Natural killer cell (primary cell): ENCODE data around the gene NRGN. TPM values are rescaled to one million over a fixed set of nuclear protein-coding genes. Genes with fewer than 3 reads are reported as not detected.

Experiments
- ATAC-seq, 3 donors: fragments of 150-1000 bp in 2 of 3; fragments of 200-7000 bp in 1 of 3; cut with Tn5 transposase; 1 replicate in 1 of 3; 2 replicates in 2 of 3; pipeline ENCODE4 v1.10.0; 2021; ENCODE audit warnings: mild to moderate bottlenecking in 2 of 3, moderate library complexity in 2 of 3
- DNase-seq, 2 donors: peaks; one replicate each; pipeline versions ENCODE4 v3.0.0 to v3.0.0-alpha.2; 2013 to 2021; ENCODE audit warnings: mixed read lengths in 1 of 2
- H3K27ac ChIP-seq: one replicate; pipeline ENCODE4 v1.5.1; 2013; ENCODE audit warnings: mild to moderate bottlenecking, low read length
- H3K27me3 ChIP-seq: one replicate; pipeline ENCODE4 v1.6.1; 2013; ENCODE audit warnings: low read length; ENCODE audit not compliant: control insufficient read depth, insufficient read depth
- H3K36me3 ChIP-seq: one replicate; pipeline ENCODE4 v1.6.1; 2013; ENCODE audit warnings: low read length; ENCODE audit not compliant: control insufficient read depth, insufficient read depth
- H3K4me1 ChIP-seq: one replicate; pipeline ENCODE4 v1.6.1; 2013; ENCODE audit warnings: low read length; ENCODE audit not compliant: control insufficient read depth, insufficient read depth
- H3K4me3 ChIP-seq: one replicate; pipeline ENCODE4 v1.5.1; 2013; ENCODE audit warnings: low read length
- H3K9me3 ChIP-seq: one replicate; pipeline ENCODE4 v1.6.1; 2013; ENCODE audit warnings: low read length; ENCODE audit not compliant: control insufficient read depth, insufficient read depth
- H3K27ac Mint-ChIP-seq, 2 donors: one replicate each; pipeline ENCODE4 v1.8.0; 2022; ENCODE audit warnings: mild to moderate bottlenecking in 2 of 2, mixed read lengths in 2 of 2, moderate library complexity in 1 of 2
- H3K27me3 Mint-ChIP-seq, 2 donors: one replicate each; pipeline ENCODE4 v1.8.0; 2022; ENCODE audit warnings: low read depth in 2 of 2, mixed read lengths in 2 of 2
- H3K36me3 Mint-ChIP-seq: one replicate; pipeline ENCODE4 v1.8.0; 2022; ENCODE audit warnings: mixed read lengths
- H3K4me1 Mint-ChIP-seq, 2 donors: one replicate each; pipeline ENCODE4 v1.8.0; 2022; ENCODE audit warnings: mixed read lengths in 2 of 2
- H3K4me3 Mint-ChIP-seq: one replicate; pipeline ENCODE4 v1.8.0; 2022; ENCODE audit warnings: mild to moderate bottlenecking, moderate library complexity, mixed read lengths
- H3K9me3 Mint-ChIP-seq, 2 donors: one replicate each; pipeline ENCODE4 v1.8.0; 2022; ENCODE audit warnings: mixed read lengths in 2 of 2
- WGBS: methylation state at CpG from one replicate; pipeline ENCODE4 v1.1.7; 2013; ENCODE audit warnings: missing lambda C conversion rate; ENCODE audit not compliant: insufficient coverage; 5-methylcytosine and 5-hydroxymethylcytosine counted together
- intact Hi-C: fragments of 100-400 bp; cut with micrococcal nuclease; formaldehyde crosslinking; loops from one replicate; pipeline ENCODE4 v1.14.2; 2022
- total RNA-seq, 4 donors: library from RNA; stranded (reverse); fragments of 120-200 nt in 1 of 4; gene quantifications; one replicate each; pipeline versions ENCODE4 v1.2.3 to v1.2.4, GENCODE V29; 2013 to 2022
- TF ChIP-seq, protein P1 (sequence below): fragments of 200-600 bp; IDR thresholded peaks from one replicate; pipeline ENCODE4 v1.8.0; 2022; ENCODE audit warnings: antibody characterized with exemption

Gene NRGN
- total RNA-seq, 3 donors from 2014 or later (not counting 1 experiment from before 2014, with no cell fraction given): 11.1 to 70.9 (median 28.4) TPM

DNA sequence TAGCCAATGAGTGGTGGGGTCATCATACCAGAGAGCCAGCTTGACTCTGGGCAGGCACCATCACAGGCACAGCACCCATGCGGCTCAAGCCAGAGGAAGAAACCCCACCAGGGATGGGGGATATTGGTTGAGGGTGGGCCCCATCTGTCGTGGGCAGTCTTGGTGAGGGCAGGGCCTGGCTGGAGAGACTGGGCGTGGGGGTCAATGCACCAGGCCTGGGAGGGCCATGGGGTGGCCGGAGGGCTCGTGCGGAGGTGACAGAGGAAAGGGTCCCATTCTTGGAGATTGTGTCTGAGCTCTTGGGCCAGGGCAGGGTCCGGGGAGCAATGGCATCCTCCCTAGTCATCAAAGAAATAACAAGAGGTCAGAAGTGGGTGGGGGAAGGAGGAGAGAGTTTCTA is 13.9 kb downstream of the NRGN start:
- Histone ChIP-seq H3K27me3 (peaks cover 8% of the 10 kb centered on the region), H3K36me3 (no peaks in the 10 kb centered on the region), H3K9me3 (no peaks in the 10 kb centered on the region), H3K4me3 (no peak overlapping the region), H3K27ac (no peak overlapping the region), H3K4me1 (peaks cover 19% of the 10 kb centered on the region)
- DNase-seq (no peak), ATAC-seq (no peak)
- Mint-ChIP-seq H3K4me1 (peaks cover 6% of the 10 kb centered on the region in 2 donors), H3K27me3 (peaks cover 34 to 37% of the 10 kb centered on the region in 2 donors), H3K4me3 (no peak overlapping the region), H3K36me3 (no peaks in the 10 kb centered on the region), H3K27ac (no peak overlapping the region), H3K9me3 (no peaks in the 10 kb centered on the region)
- intact Hi-C loops: no loop called here
- 87% methylated on average over 7 of the region's 7 CpGs for WGBS
- TF ChIP-seq, protein P1, sequence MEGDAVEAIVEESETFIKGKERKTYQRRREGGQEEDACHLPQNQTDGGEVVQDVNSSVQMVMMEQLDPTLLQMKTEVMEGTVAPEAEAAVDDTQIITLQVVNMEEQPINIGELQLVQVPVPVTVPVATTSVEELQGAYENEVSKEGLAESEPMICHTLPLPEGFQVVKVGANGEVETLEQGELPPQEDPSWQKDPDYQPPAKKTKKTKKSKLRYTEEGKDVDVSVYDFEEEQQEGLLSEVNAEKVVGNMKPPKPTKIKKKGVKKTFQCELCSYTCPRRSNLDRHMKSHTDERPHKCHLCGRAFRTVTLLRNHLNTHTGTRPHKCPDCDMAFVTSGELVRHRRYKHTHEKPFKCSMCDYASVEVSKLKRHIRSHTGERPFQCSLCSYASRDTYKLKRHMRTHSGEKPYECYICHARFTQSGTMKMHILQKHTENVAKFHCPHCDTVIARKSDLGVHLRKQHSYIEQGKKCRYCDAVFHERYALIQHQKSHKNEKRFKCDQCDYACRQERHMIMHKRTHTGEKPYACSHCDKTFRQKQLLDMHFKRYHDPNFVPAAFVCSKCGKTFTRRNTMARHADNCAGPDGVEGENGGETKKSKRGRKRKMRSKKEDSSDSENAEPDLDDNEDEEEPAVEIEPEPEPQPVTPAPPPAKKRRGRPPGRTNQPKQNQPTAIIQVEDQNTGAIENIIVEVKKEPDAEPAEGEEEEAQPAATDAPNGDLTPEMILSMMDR: no peak

DNA sequence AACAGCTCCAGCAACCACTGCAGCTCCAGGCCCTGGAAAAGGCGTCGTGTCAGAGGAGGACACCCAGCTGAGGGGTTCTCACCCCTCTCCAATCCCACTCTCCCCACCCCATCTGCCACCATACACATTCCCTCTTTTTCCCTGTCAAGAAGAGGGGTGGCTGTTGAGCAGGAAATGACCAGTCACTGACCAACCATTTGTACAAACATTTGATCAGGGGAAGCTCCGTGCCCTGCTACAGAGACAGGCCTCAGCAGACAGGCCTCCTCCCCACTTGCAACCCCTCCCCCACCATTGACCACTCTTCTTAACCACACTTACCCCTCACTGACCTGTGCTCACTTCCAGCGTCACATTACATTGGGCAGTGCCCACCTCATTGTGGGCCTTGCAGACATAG is 14.6 kb downstream of the NRGN start:
- Mint-ChIP-seq H3K4me3 (no peak overlapping the region), H3K9me3 (no peaks in the 10 kb centered on the region), H3K27ac (no peak overlapping the region), H3K4me1 (peaks cover 7 to 10% of the 10 kb centered on the region in 2 donors), H3K36me3 (no peaks in the 10 kb centered on the region), H3K27me3 (peaks cover 37 to 40% of the 10 kb centered on the region in 2 donors)
- Histone ChIP-seq H3K4me1 (peaks cover 21% of the 10 kb centered on the region), H3K9me3 (no peaks in the 10 kb centered on the region), H3K27me3 (peaks cover 14% of the 10 kb centered on the region), H3K4me3 (no peak overlapping the region), H3K36me3 (no peaks in the 10 kb centered on the region), H3K27ac (no peak overlapping the region)
- 81% methylated on average over 4 of the region's 4 CpGs for WGBS
- intact Hi-C loops: no loop called here
- TF ChIP-seq, protein P1: no peak
- ATAC-seq (no peak), DNase-seq (no peak)

- H3K4me3 ChIP-seq: no peak overlapping the region
- Mint-ChIP-seq H3K36me3 (no peaks in the 10 kb centered on the region), H3K4me3 (no peak overlapping the region), H3K27ac (no peak overlapping the region), H3K27me3 (peaks cover 38 to 40% of the 10 kb centered on the region in 2 donors), H3K4me1 (peaks cover 8 to 14% of the 10 kb centered on the region in 2 donors), H3K9me3 (no peaks in the 10 kb centered on the region)
- H3K36me3 ChIP-seq: no peaks in the 10 kb centered on the region
- no peaks in the 10 kb centered on the region for H3K9me3 ChIP-seq
- 91% methylated on average over 6 of the region's 6 CpGs for WGBS
- H3K27ac ChIP-seq: no peak overlapping the region
- intact Hi-C loops: no loop called here
- DNase-seq: no peak
- H3K27me3 ChIP-seq: peaks cover 18% of the 10 kb centered on the region
- H3K4me1 ChIP-seq: peaks cover 26% of the 10 kb centered on the region
- no peak for ATAC-seq
- TF ChIP-seq, protein P1: no peak
Observed at GRCh38 chr11:124754710-124755109, 15.0 kb downstream of the NRGN start.

GRCh38 chr11:124756033-124756752 is 16.5 kb downstream of the NRGN start:
- Histone ChIP-seq H3K4me3 (no peak overlapping the region), H3K4me1 (peaks cover 36% of the 10 kb centered on the region), H3K9me3 (no peaks in the 10 kb centered on the region), H3K27me3 (peaks cover 32% of the 10 kb centered on the region), H3K27ac (no peak overlapping the region), H3K36me3 (no peaks in the 10 kb centered on the region)
- Mint-ChIP-seq H3K9me3 (no peaks in the 10 kb centered on the region), H3K27me3 (peaks cover 39 to 48% of the 10 kb centered on the region in 2 donors), H3K4me1 (peaks cover 14 to 25% of the 10 kb centered on the region in 2 donors), H3K36me3 (no peaks in the 10 kb centered on the region), H3K27ac (no peak overlapping the region), H3K4me3 (no peak overlapping the region)
- 87% methylated on average over 9 of the region's 9 CpGs for WGBS
- intact Hi-C loops: no loop called here
- DNase-seq (no peak), ATAC-seq (no peak)
- TF ChIP-seq, protein P1: no peak
